Stimulated activated CD8-positive, alpha-beta memory T cell treated with anti-CD3 and anti-CD28 coated beads, Interleukin-2, amount 100 ng/mL, for 48 hours (primary cell): ENCODE measurements around the gene LZTS2.
A peak's percentile ranks its signal among the peaks of the same experiment; 100 is the strongest.

Experiments
- DNase-seq, 2 donors: peaks; one replicate each; pipeline ENCODE4 v3.0.0-alpha.2; 2020; ENCODE audit warnings: low read depth in 2 of 2

The LZTS2 gene

GRCh38 chr10:100997360-100998182, 2.0 kb upstream of the LZTS2 start:
- peak; percentile 67 to 73 for DNase-seq

- peak; percentile 47 to 54 for DNase-seq
These were observed 1.2 kb upstream of the LZTS2 start for GRCh38 chr10:100998183-100998990.

- DNase-seq: peak; percentile 67 to 69
These were observed 442 bp upstream of the LZTS2 start for GRCh38 chr10:100998991-100999741.

DNA sequence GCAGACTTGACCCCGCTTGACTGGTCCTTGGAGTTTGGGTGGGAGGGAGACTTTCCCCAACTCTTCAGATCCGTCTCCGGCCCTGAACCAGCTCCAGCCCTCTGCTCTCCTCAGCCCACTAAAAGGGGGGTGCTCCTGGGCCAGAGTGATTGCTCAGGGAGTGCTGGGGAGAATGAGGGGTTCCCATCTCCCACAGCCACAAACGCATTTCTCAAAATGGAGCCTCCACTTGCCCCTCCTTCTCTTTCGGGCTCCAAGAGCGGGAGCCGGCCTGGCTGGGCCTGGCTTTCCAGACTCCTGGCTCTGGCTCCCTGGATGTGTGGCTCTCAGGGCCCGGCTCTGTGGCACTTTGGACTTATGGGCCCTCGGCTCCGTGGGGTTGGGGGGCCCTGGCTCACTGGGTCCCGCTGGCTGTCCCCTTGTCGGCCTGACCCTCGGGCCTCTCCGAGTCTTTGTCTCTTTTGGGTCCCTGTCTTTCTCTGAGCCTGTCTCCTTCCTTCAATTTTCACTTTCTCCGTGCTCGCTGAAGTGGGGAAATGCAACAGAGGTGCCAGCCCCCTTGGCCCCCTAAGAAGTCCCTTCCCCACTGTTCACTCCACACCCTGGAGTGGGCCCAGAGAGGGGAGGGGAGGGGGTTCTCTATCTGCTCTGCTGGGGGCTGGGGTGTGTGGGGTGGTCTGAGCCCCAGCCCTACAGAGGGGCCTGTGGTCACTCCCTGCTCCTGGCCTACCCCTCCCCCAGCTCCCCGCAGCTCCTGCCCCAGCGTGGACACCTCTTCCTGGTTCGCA, 713 bp downstream of the LZTS2 start:
- no peak for DNase-seq

DNA sequence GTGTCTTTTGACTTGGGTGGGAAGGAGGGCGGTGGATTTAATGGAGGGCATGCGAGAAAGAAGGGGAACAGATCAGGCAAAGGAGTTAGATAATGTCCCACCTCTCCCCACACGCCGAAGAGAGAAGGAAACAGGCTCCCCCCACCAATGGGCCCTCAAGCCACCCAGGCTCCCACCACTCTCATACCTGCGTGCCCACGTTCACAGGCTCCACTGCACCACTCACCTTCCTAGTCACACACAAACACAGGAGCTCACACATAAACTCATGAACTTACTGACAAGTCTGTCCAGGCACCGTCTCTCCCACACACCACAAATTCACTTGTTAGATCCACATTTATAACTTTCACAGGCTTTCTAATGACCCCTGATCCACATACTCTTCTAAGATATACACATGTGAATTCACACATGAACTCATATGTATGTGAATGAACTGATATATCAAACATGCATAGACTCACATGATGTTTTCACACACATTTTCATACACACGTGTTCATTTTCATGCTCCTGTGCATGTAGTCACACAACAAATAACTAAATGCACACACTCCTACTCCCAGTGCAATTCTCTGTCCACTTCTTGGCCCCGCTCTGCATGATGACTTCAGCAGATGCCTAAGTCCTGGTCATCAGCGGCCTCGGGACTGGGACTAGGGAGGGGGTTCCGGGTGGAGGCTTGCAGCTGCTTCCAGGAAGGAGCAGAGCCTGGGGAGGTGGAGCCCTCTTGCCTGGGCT, 1.5 kb downstream of the LZTS2 start:
- no peak for DNase-seq

DNA sequence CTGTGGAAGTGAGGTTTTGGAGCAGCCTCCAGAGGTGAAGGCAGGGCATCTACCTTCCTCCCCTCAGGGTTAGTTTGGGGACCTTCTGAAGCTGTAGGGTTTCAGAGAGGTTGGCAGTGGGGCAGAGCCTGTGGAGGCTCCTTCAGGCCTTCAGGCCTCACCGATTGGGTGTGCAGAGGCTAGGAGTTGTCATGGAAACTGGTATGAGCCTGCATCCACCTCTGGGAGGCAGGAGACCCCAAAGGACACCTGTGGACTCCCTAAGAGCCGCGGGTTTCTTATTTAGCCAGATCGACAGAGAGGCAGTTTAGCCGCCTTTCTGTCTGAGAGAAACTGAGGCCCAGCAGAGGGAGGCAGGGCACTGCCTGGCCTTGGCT, 2.0 kb downstream of the LZTS2 start:
- no peak for DNase-seq

DNA sequence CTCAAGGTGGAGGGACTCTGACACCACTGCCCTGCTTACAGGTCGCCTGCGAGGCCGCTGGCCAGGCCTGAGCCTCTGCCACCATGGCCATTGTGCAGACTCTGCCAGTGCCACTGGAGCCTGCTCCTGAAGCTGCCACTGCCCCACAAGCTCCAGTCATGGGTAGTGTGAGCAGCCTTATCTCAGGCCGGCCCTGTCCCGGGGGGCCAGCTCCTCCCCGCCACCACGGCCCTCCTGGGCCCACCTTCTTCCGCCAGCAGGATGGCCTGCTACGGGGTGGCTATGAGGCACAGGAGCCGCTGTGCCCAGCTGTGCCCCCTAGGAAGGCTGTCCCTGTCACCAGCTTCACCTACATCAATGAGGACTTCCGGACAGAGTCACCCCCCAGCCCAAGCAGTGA, 2.8 kb downstream of the LZTS2 start:
- DNase-seq: no peak

- no peak for DNase-seq
These were observed 4.1 kb downstream of the LZTS2 start for GRCh38 chr10:101003639-101004206.

DNA sequence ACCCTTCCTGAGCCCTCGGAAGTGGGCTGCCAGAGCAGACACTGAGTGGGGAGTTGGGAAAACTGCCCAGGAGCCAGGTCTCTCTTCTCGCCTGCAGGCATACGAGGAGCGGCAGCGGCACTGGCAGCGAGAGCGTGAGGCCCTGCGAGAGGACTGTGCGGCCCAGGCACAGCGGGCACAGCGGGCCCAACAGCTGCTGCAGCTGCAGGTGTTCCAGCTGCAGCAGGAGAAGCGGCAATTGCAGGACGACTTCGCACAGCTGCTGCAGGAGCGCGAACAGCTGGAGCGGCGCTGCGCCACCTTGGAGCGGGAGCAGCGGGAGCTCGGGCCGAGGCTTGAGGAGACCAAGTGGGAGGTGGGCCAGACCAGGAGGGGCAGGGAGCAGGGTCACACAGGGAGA, 5.8 kb downstream of the LZTS2 start:
- no peak for DNase-seq

- no peak for DNase-seq
These were observed 6.4 kb downstream of the LZTS2 start for GRCh38 chr10:101005869-101006567.

- no peak for DNase-seq
These were observed 7.0 kb downstream of the LZTS2 start for GRCh38 chr10:101006593-101007098.

GRCh38 chr10:101007099-101007711, 7.6 kb downstream of the LZTS2 start:
- DNase-seq: no peak

DNA sequence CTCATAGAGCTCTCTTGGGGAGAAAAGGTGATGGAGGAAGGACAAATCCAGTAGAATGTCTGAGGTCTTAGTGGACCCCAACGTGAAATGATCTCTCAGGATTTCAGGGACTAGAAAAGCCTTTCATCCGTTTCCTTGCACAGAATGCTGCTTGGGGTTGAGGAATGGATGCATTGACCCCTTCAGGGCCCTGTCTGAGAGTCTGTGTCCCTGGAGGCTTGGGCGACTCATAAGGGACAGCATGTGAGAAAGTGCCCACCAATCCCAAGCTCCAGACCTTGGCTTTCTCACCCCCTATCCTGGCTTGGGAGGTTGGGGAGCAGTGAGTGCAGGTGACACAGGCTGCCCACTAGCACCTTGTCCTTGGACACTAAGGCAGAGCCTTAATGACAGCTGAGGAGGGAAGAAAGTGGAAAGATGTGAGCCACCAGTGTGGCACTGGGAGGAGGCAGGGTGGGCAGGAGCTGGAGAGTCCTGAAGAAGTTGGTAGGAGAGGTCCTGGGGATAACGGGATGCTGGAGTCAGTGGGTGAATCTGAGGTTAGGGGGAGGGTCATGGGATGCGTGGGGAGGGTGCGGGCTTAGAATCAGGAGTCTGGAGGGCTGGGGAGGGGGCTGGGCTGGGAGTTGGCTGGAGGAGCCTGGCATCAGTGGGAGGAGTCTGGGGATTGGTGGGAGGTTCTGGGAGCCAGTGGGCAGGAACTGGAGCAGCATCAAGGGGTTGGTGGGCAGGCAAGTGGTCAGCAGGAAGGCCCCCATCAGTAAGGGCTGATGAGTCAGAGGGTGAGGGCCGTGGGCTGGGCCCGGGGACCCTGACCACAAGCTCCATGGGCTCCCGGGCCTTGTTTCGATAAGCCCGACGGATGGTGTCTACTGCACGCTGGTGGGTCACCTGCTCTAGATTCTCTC, 8.6 kb downstream of the LZTS2 start:
- DNase-seq: no peak

- DNase-seq: no peak
These were observed 9.3 kb downstream of the LZTS2 start for GRCh38 chr10:101008823-101009423.

DNA sequence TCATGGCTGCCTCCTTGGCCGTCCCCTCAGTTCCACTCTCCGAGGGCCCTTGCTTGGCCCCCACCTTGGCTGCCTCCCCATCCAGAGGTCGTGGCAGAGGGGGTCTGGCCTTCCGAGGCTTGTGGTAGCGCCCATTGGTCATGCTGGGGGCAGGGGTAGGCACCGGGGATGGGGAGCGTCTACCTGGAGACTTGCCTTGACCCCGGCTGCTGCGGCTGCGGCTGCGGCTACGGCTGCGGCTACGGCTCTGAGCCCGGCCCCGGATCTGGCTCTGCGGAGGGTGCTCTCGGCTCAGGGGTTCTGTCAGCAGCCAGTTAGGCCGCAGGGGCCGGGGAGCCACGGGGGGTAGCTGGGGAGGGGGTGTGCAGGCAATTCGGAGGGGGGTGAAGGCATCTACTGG, 10.7 kb downstream of the LZTS2 start:
- no peak for DNase-seq

GRCh38 chr10:101011517-101012423, 12.2 kb downstream of the LZTS2 start:
- no peak for DNase-seq
